Cerebellar nuclear complex (tissue), 1 donor: ENCODE measurements around the gene PRAMEF18.
"Not testable (repeated sequence)": the region's sequence is repeated elsewhere in the genome, so short reads cannot be mapped to it uniquely, and the experiment has no call there.

Experiments used
- DNase-seq, 2 experiments: peaks; one replicate each; lab custom pipeline; 2025; lab: John Stamatoyannopoulos, UW

The PRAMEF18 gene

DNA sequence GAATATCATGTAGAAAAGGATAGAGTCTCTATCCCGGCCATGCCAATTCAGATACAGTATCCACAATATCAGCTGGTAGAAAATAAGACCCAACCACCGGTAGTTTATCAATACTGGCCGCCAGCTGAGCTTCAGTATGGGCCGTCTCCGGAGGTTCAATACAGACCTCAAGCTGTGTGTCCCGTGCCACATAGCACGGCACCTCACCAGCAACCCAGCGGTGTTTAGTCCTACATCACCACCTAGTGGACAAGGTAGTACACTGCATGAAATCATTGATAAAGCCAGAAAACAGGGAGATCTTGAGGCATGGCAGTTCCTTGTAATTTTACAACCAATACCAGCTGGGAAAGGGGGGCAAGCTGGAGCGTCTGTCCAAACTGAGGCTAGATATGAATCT is 17.2 kb downstream of the PRAMEF18 start:
- DNase-seq = not testable (repeated sequence)

DNA sequence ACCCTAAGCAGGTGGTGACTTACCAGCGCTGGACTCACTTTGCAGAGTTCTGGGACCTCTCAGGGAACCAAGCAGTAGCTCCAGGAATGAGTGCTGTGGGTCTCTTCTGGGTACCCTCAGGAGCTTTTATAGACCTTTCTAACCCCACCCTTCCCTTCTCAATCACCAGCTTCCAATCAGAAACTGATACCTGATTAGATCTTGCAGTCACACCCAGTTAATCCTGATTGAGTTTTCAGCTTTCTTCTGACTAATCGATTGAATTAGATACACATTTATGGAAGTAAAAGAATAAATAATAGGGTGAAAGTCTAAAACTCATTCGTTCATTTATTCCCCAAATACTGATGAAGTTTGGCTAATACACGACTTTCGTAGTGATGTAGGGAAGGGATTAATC is 24.6 kb downstream of the PRAMEF18 start, which contains the start of gene PRAMEF13:
Gene PRAMEF13 (minus strand): TSS at position 101 of the 400 bp plus-strand sequence. CDS start 1,820 bp downstream, outside the sequence.
- not testable (repeated sequence) for DNase-seq
